Measurements from ENCODE around the gene ERC2.

ERC2 gene

DNA sequence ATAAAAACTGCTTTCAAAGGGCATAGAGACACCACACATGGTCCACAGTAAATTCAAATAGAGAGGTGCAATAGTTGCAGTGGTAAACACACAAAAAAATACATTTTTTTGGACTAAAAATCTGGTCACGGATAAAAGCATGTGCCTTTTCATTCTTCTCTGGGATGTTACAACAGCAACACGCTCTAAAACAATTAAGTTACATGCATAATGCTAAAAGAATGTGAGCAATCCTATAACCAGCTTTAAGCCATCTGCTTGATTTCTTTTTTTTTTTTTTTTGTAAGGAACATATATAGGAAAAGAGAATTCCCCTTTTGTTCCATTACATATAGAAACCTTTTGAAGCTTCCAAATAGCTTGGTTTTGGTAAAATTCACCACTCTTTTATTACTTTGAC lies 1001.2 kb downstream of the ERC2 start:
- H3K9ac ChIP-seq (ENCODE audit: low read depth in 1 of 2, low read length in 2 of 2), result no peak overlapping the region
- H3K4me3 ChIP-seq (ENCODE audit: low read depth in 1 of 2, low read length in 2 of 2), result no peak overlapping the region
- no peaks in the 10 kb centered on the region for H3K36me3 ChIP-seq (ENCODE audit: control insufficient read depth in 1 of 2, insufficient read depth in 2 of 2, low read length in 2 of 2)
- H3K27ac ChIP-seq (ENCODE audit: low read depth, low read length), result no peak overlapping the region
- H3K9me3 ChIP-seq (ENCODE audit: control insufficient read depth in 1 of 2, low read length in 2 of 2), result no peaks in the 10 kb centered on the region
- H3K4me1 ChIP-seq (ENCODE audit: control insufficient read depth in 1 of 2, insufficient read depth in 2 of 2, low read length in 2 of 2), result no peaks in the 10 kb centered on the region
- peaks cover 0 to 2% of the 10 kb centered on the region in 2 donors for H3K27me3 ChIP-seq (ENCODE audit: control insufficient read depth in 1 of 2, insufficient read depth in 2 of 2, low read length in 2 of 2)

- Histone ChIP-seq H3K27me3 (ENCODE audit: control insufficient read depth in 1 of 2, insufficient read depth in 2 of 2, low read length in 2 of 2) (peaks cover 0 to 2% of the 10 kb centered on the region in 2 donors), H3K4me1 (ENCODE audit: control insufficient read depth in 1 of 2, insufficient read depth in 2 of 2, low read length in 2 of 2) (no peaks in the 10 kb centered on the region)
These were observed 1001.7 kb downstream of the ERC2 start for GRCh38 chr3:55466526-55466925.

DNA sequence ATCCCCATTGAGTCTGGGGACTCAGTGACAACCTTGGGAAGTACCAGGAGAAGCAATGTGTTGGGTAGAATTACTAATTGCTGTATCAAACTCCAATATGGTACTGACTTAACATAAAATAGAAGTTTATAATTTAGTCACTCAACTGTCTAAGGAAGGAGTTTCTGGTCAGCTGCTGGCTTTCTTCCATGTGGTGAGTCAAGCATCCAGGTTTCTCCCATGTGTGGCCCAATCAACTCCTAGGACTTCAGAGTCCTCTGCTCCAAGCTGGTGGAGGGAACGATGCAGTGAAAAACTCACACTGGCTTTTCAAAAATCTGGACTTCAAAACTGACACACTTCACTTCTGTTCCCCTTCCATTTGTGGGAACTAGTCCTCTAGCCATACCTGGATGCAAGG lies 1006.4 kb downstream of the ERC2 start:
- Histone ChIP-seq H3K4me3 (ENCODE audit: low read depth in 1 of 2, low read length in 2 of 2) (no peak overlapping the region), H3K9me3 (ENCODE audit: control insufficient read depth in 1 of 2, low read length in 2 of 2) (no peaks in the 10 kb centered on the region), H3K9ac (ENCODE audit: low read depth in 1 of 2, low read length in 2 of 2) (no peak overlapping the region), H3K27me3 (ENCODE audit: control insufficient read depth in 1 of 2, insufficient read depth in 2 of 2, low read length in 2 of 2) (peaks cover 0 to 5% of the 10 kb centered on the region in 2 donors), H3K36me3 (ENCODE audit: control insufficient read depth in 1 of 2, insufficient read depth in 2 of 2, low read length in 2 of 2) (no peaks in the 10 kb centered on the region), H3K27ac (ENCODE audit: low read depth, low read length) (no peak overlapping the region), H3K4me1 (ENCODE audit: control insufficient read depth in 1 of 2, insufficient read depth in 2 of 2, low read length in 2 of 2) (no peaks in the 10 kb centered on the region)

More at GRCh38 chr3:55466526-55466925, 1001.7 kb downstream of the ERC2 start:
- no peaks in the 10 kb centered on the region for H3K36me3 ChIP-seq (ENCODE audit: control insufficient read depth in 1 of 2, insufficient read depth in 2 of 2, low read length in 2 of 2)
- H3K9me3 ChIP-seq (ENCODE audit: control insufficient read depth in 1 of 2, low read length in 2 of 2), result no peaks in the 10 kb centered on the region
- H3K4me3 ChIP-seq (ENCODE audit: low read depth in 1 of 2, low read length in 2 of 2), result no peak overlapping the region
- H3K9ac ChIP-seq (ENCODE audit: low read depth in 1 of 2, low read length in 2 of 2), result no peak overlapping the region
- no peak overlapping the region for H3K27ac ChIP-seq (ENCODE audit: low read depth, low read length)

GRCh38 chr3:55459838-55460237 lies 1008.4 kb downstream of the ERC2 start:
- no peak overlapping the region for H3K4me3 ChIP-seq (ENCODE audit: low read depth in 1 of 2, low read length in 2 of 2)

More at GRCh38 chr3:55459838-55460237, 1008.4 kb downstream of the ERC2 start:
- Histone ChIP-seq H3K27me3 (ENCODE audit: control insufficient read depth in 1 of 2, insufficient read depth in 2 of 2, low read length in 2 of 2) (peaks cover 0 to 5% of the 10 kb centered on the region in 2 donors), H3K4me1 (ENCODE audit: control insufficient read depth in 1 of 2, insufficient read depth in 2 of 2, low read length in 2 of 2) (no peaks in the 10 kb centered on the region), H3K36me3 (ENCODE audit: control insufficient read depth in 1 of 2, insufficient read depth in 2 of 2, low read length in 2 of 2) (no peaks in the 10 kb centered on the region), H3K27ac (ENCODE audit: low read depth, low read length) (no peak overlapping the region), H3K9me3 (ENCODE audit: control insufficient read depth in 1 of 2, low read length in 2 of 2) (no peaks in the 10 kb centered on the region), H3K9ac (ENCODE audit: low read depth in 1 of 2, low read length in 2 of 2) (no peak overlapping the region)
